ENCODE results near the gene RIT1. TPM values are rescaled to one million over a fixed set of nuclear protein-coding genes. Genes with fewer than 3 reads are reported as not detected.

Gene RIT1
- total RNA-seq, 1 experiment from 2014 or later, result 59.2 TPM

- peaks cover 79% of the 10 kb centered on the region for H3K36me3 ChIP-seq (ENCODE audit: low read depth)
- intact Hi-C loops (cut with micrococcal nuclease; ENCODE audit: unreplicated experiment), result no loop called here
- H3K79me2 ChIP-seq (ENCODE audit: low read depth), result peaks cover 86% of the 10 kb centered on the region
- ChIA-PET POLR2A (ENCODE audit: unreplicated experiment) (no interaction called here), CTCF (no interaction called here)
- H3K4me3 ChIP-seq, result no peak overlapping the region
- BruUV-seq (replicated peaks), result no TSS peak
- no peaks in the 10 kb centered on the region for H3K9me3 ChIP-seq (ENCODE audit: insufficient read depth, low read depth)
- H3K9me2 ChIP-seq (ENCODE audit: insufficient read depth), result no peaks in the 10 kb centered on the region
- TF ChIP-seq EZH2 (IDR thresholded peaks at IDR 0.05; ENCODE audit: low read depth), result no peak
- no peak for TF ChIP-seq CTCF (conservative IDR thresholded peaks at IDR 0.05)
- H4K20me1 ChIP-seq (ENCODE audit: insufficient read depth), result peaks cover 64% of the 10 kb centered on the region
- H3K4me1 ChIP-seq (replicated peaks; ENCODE audit: insufficient read depth), result peaks cover 42% of the 10 kb centered on the region
- H3K27me3 ChIP-seq (ENCODE audit: insufficient read depth, low read depth), result no peaks in the 10 kb centered on the region
- H3F3A ChIP-seq (ENCODE audit: insufficient read depth, low read depth), result peaks cover 83% of the 10 kb centered on the region
- no peak overlapping the region; the same call in 1 of the 2 replicates for H3K27ac ChIP-seq
- DNase-seq, result no peak
- no peak overlapping the region for H3K4me2 ChIP-seq
- no peak overlapping the region for H2AFZ ChIP-seq
Measured at GRCh38 chr1:155929057-155929456, 17.9 kb upstream of the RIT1 start.

GRCh38 chr1:155925506-155925905 is 14.4 kb upstream of the RIT1 start:
- CTCF ChIA-PET, result no interaction called here
- Histone ChIP-seq H3K4me3 (no peak overlapping the region), H3K36me3 (ENCODE audit: low read depth) (peaks cover 76% of the 10 kb centered on the region)

GRCh38 chr1:155920717-155921116 is 9.6 kb upstream of the RIT1 start:
- Histone ChIP-seq H3K9me2 (ENCODE audit: insufficient read depth) (no peaks in the 10 kb centered on the region), H3K4me2 (no peak overlapping the region), H3K36me3 (ENCODE audit: low read depth) (peaks cover 77% of the 10 kb centered on the region), H3K9me3 (ENCODE audit: insufficient read depth, low read depth) (no peaks in the 10 kb centered on the region), H3K27me3 (ENCODE audit: insufficient read depth, low read depth) (no peaks in the 10 kb centered on the region), H4K20me1 (ENCODE audit: insufficient read depth) (peaks cover 46% of the 10 kb centered on the region), H3K27ac (no peak overlapping the region), H3F3A (ENCODE audit: insufficient read depth, low read depth) (peaks cover 92% of the 10 kb centered on the region), H3K79me2 (ENCODE audit: low read depth) (peaks cover 22% of the 10 kb centered on the region), H3K4me3 (no peak overlapping the region), H3K4me1 (replicated peaks; ENCODE audit: insufficient read depth) (peaks cover 6% of the 10 kb centered on the region), H2AFZ (no peak overlapping the region)
- no peak for DNase-seq
- ChIA-PET POLR2A (ENCODE audit: unreplicated experiment) (no interaction called here), CTCF (no interaction called here)
- BruUV-seq (replicated peaks), result no TSS peak
- TF ChIP-seq CTCF (conservative IDR thresholded peaks at IDR 0.05), result no peak
- no peak for TF ChIP-seq EZH2 (IDR thresholded peaks at IDR 0.05; ENCODE audit: low read depth)
- intact Hi-C loops (cut with micrococcal nuclease; ENCODE audit: unreplicated experiment), result no loop called here

More at GRCh38 chr1:155925506-155925905, 14.4 kb upstream of the RIT1 start:
- POLR2A ChIA-PET (ENCODE audit: unreplicated experiment), result interaction anchor here (0.7 kb wide), 1 partner anchor 66 kb away, joined by 3 read pairs; the partner anchor contains the start of gene SYT11
- intact Hi-C loops (cut with micrococcal nuclease; ENCODE audit: unreplicated experiment), result no loop called here
- Histone ChIP-seq H3K4me2 (no peak overlapping the region), H2AFZ (no peak overlapping the region), H3F3A (ENCODE audit: insufficient read depth, low read depth) (peaks cover 87% of the 10 kb centered on the region), H3K27ac (no peak overlapping the region), H3K4me1 (replicated peaks; ENCODE audit: insufficient read depth) (peaks cover 20% of the 10 kb centered on the region), H3K9me2 (ENCODE audit: insufficient read depth) (no peaks in the 10 kb centered on the region), H3K79me2 (ENCODE audit: low read depth) (peaks cover 60% of the 10 kb centered on the region), H3K9me3 (ENCODE audit: insufficient read depth, low read depth) (no peaks in the 10 kb centered on the region), H4K20me1 (ENCODE audit: insufficient read depth) (peaks cover 71% of the 10 kb centered on the region), H3K27me3 (ENCODE audit: insufficient read depth, low read depth) (no peaks in the 10 kb centered on the region)
- TF ChIP-seq EZH2 (IDR thresholded peaks at IDR 0.05; ENCODE audit: low read depth) (no peak), CTCF (conservative IDR thresholded peaks at IDR 0.05) (no peak)
- no peak for DNase-seq
- no TSS peak for BruUV-seq (replicated peaks)

Measured in PC-9 (cell line).